GM21529 (cell line): ENCODE data around the gene KCNQ2.

Source experiments
- ATAC-seq: cut with Tn5 transposase; IDR thresholded peaks from one replicate; pipeline ENCODE4 v1.9.1; 2021; ENCODE audit not compliant: unreplicated experiment

The KCNQ2 gene

DNA sequence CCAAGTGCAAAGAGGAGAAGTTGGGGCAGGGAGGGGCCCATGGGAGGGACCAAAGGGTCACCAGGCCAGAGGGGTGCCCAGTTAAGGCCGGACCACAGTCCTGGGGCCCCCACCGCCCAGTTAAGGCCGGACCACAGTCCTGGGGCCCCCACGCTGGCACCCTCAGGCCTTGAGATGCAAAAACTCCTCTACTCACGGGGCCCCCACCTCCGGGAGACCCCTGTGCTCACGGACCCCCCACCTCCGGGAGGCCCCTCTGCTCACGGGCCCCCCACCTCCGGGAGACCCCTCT is 16.9 kb downstream of the KCNQ2 start:
- no peak for ATAC-seq

DNA sequence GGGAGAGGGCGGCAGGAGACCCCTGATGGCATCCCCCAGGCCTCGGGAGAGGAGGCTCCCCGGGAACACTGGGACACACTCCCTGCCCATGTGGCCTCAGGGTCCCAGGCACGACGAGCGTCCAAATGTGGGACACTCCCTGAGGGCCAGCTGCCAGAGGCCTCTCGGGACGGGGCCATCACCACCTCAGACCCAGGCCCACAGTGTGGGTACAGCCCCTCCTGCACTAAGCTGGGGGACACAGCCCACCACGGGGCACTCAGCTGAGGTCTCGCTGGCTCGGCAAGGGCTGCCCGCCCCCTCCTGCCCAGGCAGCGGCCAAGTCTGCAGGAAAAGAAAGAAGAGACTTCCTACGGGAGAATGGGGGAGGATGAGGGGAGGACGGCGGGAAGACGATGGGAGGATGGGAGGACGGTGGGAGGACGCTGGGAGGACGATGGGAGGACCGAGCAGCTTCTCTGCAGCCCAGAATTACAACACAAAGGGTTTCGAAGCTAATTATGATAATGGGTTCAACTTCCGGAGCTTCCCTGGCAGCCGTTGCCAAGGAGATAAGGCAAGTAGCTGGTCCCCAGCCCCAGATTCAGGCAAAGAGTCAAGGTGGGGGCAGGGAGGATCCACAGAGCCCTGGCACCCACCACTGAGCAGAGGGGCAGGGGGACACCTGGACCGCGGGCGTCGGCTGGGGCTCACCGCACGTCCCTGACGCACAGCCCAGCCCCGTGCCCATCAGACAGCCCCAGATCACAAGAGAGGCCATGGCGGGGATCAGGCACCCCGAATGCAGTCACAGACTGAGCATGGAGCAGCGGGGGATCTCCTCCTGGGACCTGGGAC is 17.5 kb downstream of the KCNQ2 start:
- ATAC-seq, result no peak

DNA sequence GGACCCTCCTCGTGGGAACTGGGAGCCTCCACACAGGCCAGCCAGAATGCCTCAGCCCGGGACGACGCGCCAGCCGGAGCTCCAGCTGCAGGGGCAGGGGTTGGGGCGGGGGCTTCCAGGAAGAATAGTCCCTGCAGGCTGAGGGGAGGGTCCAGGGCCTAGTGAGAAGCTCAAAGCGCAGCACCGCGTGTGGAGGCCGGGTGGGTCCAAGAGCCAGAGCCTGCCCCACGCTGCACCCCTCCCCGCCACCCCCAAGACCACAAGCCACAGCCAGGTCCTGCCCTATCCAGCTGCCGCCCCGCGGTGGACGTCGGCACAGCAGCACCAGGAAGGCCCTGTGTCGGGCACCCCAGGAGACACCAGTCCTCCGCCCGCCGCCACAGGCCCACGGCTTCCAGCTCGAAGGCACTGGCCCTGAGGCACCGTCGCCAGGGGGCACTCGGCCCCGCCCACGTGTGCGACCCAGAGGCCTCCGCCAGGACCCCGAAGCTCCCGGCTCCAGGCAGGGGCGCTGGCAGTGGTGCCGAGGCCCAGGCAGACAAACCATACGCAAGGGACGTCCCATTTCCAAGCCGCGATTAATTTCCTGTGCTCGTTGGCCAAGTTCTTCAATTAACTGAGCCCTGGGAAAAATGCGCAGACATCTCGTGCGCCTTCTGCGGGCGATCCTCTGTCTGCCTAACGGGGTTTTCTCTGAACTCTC is 19.5 kb downstream of the KCNQ2 start:
- no peak for ATAC-seq

DNA sequence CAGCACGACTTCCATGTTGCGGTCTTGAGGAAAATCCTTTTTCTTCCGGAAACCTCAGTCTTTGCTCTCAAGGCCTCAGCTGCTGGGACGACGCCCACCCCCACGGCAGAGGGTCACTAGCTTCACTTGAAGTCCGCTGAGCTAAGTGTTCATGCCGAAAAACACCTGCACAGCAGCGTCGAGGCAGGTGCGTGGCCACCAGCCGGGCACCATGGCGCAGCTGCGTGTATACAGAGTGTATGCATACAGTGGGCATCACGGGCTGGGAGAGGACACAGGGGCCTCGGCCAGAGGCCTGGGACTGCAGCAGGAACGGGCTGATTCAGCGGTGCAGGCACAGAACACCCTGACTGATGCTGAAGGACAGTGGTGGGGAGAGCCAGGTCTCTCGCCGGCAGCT is 20.1 kb downstream of the KCNQ2 start:
- no peak for ATAC-seq

DNA sequence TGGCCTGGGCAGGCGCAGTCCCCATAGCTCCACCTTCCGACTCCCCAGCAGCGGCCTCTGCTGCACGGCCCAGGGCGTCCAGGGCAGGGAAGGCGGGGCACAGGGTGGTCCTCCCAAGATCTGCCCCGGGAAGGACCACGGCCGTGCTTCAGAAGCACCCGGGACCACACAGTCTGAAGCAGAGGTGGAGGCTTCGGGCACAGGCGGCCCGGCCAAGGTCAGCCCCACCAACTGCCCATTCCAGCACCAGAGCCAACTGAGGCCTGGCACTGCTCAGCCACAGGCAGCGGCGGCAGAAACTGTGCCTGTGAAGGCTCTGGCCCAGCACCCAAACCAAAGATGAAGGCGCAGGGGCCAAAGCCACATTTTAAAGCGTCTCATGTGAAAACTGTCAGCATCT is 20.6 kb downstream of the KCNQ2 start:
- no peak for ATAC-seq

DNA sequence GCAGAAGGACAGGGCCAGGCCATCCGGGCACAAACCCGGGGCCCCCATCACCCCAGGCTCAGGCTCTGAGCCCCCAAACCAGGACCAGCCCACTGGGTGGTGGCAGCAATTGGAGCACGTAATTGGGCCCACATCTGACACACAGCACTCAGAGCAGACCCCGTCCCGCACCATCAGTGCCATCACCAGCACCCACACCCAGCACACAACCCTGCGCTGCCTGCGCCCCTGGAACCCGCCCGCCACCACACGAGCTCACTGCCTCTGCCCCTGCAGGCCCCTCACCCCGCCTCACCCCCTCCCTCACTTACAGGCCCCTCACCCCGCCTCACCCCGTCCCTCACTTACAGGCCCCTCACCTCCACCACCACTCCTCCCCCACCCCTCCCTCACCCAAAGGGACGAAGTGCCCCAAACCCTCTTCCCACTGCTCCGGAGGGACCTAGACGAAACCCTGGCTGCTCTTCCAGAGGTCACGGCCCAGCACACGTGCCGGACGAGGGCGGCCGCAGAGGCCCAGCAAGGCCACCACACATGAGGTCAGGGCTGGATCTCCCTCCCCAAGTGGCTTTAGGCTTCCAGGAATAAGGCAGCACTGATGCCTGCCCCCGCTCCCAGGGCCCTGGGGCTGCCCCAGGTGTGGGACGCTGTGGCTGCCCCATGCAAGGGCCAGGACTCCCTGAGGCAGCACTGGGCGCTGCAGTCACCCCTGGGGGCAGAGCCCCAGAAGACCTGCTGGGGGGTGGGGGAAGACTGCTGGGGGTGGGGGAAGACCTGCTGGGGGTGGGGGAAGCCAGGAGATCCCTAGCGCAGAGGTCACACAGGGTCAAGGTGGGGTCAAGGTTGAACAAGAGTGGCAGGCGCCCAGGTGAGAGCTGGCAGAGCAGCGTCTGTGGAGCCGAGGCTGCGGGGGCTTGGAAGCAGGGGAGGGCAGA is 22.4 kb downstream of the KCNQ2 start:
- no peak for ATAC-seq

DNA sequence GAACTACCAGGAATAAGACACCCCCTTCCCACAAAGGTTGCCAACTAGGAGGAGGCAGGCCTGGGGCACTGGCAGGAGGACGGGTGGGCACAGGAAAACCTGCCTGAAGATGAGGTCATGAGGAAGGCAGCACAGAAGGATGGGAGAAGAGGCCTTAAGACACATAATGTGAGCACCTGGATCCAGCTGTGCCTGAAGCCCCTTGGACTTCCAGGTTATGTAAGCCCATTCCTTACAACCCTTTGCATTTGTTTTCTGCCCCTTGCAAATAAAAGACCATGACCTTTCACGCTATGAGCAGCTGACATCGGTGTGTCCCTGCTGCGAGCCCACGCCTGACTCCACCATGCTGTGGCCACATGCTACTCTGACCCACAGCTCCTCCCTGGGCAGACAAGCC is 23.4 kb downstream of the KCNQ2 start:
- ATAC-seq, result no peak

DNA sequence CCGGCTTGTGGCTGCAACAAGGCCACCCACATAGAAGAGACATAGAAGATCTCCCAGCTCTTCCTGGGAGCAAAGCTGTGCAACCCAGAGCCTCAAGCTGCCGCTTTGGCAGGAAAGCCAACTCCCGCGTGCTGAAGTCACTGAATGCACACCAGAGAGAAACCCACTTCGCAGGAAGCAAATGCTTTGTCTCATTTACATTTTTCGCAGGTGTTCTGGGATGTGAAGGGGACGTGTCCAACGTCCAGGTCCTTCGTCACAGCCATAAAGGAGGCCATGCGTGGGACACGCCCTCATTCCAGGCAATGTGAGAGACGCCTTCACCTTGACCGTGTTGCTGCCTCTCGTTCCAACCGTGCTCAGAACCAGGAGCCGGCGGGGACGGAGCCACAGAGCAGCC is 24.4 kb downstream of the KCNQ2 start:
- no peak for ATAC-seq

DNA sequence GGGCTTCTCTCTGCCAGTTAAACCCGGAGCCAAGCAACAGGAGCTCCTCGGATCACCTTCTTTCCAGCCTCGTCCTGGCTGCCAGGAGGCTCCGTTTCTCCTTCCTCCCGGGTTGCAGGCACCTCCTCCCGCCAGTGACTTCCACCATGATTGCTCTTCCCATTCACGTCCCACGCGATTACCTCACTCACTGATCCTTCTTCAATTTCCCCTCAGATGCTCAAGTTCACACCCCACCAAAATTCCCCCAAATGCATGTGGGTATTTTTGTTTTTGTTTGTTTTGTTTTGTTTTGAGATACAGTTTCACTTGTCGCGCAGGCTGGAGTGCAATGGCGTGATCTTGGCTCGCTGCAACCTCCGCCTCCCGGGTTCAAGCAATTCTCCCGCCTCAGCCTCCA is 25.1 kb downstream of the KCNQ2 start:
- ATAC-seq, result no peak

DNA sequence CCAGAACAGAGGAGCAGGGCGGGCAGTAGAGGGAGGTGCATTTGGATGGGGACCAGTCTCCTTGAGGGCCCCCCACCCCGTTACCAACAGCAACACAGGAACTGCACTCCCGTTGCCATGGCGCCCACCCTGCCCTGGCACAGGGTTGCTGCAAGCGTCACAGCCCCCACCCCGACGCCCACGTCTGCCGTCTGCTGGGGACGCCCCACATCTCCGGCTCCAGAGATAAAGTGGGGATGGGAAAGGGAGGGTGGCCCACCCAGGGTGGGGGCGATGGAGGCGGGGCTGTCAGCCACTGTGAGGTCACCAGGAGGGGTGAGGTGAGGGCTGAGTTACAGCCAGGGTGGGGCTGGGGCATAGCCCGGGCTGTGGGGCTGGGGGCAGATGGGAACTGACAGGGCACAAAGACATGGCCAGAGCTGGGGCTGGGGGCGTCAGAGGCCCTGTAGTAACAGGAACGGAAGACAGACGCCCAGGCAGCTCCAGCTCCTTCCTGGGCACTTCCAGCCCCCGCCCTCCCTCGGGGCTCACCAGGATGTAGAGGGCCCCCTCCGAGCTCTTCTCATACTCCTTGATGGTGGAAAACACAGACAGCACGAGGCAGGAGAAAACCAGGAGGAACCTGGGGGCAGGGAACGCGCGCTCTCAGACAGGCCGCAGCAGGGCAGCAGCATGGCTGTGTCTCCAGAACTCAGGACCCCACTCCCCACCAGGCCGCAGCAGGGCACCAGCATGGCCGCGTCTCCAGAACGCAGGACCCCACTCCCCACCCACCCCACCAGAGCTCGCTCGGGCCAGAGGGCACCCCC is 26.0 kb downstream of the KCNQ2 start:
- ATAC-seq, result no peak

DNA sequence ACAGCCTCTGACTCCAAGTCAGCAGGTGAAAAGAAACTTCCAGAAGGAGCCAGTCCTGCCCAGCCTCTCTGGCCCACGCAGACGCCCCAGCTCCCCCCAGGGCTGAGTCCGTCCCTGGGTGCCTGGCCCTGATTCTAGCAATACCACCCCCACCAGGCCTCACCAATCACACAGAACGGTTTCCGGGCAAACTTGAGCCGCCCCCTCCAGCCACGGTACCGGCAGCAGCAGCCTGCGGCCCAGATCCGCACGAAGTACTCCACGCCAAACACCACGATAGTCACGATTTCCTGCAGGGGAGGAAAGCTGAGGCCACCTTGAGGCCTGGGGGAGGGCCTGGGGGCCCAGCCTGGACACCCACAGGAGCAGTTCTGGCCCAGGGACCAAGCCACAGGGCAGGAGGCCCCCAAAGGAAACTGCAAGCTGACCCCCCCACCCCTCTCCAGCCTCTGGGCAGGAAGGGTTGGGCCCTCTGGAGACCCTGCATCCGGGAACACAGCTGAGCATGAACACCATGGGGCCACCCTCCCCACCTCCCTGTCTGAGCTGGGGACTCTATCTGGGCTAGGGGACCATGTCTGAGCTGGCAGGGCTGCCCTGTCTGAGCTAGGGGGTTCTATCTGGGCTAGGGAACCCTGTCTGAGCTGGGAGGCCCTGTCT is 27.2 kb downstream of the KCNQ2 start:
- ATAC-seq, result no peak

DNA sequence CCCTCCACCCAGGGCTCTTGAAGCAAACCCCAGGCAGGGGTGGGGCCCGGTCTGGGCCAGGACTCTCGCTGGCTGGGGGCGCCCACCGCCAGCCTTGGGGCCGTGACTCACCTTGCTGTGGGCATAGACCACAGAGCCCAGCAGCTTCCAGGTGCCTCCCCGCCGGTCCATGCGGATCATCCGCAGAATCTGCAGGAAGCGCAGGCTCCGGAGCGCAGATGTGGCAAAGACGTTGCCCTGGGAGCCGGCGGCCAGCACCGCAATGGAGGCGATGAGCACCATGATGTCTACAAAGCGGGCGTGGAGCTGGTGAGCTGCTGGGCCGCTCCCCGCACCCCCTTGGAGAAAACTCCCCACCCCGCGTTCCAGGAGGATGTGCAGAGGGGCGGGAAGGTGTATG is 27.9 kb downstream of the KCNQ2 start:
- ATAC-seq, result no peak

DNA sequence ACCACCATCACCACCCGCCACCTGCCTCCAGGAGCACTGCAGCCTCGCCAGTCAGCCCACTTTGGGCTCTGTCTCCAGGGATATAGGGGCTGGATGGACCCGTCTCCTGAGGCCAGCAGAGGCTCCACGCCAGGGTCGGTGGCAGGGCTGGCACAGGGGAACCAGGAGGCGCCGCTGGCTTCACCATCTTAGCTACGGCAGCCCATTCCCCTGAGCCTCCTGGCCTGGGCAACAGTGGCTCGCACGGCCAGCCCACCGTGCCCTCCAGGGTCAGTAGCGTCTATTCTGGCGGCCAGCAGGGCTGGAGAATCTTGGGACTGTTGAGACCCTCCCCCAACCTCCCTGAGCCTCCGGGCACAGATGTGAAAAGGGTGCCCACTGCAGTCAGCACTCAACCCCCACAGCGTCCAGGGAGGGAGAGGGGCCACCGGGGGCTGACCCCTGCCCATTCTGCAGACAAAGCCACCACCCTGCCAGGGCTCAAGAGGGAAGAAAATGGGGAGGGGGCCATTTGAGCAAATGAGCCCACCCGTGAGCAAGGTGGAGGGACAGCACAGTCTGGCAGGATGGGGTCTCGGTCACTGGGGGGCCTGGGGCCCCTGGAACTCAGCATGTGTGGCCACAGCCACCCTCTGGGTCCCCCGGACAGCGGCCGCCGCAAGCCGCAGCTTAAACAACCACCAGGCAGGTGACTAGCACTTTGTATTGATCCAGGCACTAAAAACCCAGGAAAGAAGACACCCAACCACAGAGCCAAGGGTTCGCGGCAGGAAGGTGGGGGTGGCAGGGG is 28.7 kb downstream of the KCNQ2 start:
- no peak for ATAC-seq

DNA sequence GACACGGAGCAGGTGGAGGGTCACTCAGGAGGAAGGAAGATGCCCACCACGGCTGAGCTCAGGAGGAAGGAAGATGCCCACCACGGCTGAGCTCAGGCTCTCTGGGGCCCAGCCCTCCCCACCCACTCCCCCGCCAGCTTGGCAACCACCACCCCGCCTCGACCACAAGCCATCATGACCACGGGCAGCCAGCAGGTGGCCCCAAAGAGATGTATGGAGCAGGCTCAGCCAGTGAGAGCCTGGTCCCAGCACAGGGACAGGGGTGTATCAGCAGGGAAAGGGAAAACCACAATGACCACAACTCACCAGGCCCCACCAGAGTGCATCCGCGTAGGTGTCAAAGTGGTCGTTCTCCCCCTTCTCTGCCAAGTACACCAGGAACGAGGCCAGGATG is 30.4 kb downstream of the KCNQ2 start:
- no peak for ATAC-seq

DNA sequence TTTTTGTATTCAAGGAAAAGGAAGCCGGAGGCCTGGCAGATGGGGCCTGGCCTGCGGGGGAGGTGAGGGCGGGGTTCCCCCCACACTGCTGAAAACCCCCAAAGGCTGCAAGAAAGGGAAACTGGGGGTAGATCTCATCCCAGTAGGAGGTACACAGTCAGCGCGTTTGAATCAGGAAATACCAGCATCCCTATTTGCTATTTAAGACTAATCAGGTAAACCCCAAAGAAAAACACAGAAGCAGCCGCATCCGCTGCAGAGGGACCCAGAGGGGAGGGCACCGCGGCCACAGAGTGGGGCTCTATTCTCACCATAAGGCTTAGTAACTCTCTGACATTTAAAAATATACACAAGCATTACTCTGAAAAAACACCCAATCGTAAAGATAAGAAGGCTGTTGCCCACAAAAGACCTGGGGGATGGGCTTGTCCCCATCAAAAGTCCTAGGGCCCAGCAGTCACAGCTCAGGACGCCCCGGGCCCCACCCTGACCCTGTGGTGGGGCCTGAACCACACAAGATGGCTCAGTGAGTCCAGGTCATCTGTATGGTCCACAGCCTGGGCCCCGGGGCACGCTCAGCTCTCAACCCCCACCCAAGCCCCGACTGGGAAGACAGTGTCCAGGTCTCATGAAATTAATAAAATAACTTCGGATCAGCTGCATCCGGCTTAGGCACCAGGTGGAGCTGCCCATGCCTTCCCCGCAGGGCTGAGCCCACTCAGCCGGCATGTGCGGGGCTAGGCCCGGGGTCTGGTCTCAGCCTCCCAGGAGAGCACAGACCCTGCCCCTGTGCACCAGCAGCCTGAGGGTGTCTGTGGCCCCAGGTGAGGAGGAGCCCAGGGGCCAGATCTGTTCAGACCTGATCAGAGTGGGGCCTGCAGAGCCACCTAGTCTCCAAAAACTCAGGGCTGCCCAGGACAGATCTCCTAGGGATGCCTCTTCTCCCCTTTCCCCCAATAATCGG is 31.0 kb downstream of the KCNQ2 start:
- ATAC-seq, result no peak

DNA sequence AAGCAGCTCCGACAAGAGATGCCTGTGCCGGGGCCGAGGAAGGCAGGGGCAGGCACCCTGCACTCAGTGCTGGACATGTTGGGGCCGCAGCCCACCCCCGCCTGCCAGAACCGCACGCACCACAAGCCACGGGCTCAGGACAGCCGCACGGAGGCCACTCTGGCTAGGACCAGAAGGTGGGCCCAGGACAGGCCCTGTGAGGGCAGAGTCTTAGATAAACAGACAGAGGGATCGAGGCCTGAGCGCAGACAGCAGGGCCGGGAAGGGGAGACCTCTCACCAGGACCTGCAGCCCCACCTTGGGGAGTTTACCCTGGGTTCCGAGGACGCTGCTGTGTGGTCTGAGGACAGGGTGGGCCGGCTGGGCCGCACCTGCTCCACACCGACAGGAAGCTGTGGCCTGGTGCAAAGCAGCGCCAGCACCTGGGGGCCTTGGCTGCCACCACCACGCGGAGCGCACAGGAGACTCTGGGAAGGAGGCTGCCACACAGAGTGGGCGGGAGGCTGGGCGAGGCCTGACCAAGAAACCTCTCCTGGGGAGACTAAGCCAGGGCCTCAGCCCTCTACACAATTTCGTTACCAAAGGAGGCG is 32.0 kb downstream of the KCNQ2 start:
- ATAC-seq, result no peak

DNA sequence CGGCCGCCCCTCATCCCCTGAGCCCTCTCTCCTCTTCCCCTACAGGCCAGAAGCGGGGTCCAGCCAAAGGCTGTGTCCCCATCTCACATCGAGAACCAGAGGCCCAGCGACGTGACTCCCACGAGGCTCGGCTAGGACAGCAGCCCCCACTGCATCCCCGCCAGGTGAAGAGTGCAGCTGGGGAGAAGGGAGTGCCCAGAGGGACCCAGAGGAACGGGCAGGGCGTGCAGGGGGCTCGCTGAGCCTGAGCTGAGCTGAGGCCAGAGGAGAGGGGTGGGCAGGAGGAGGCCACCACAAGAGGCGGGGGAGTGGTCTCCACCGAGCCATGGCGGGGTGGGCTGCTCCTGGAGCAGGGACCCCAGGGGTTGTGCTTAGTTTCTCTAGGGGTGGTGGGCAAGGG is 32.6 kb downstream of the KCNQ2 start:
- ATAC-seq, result no peak

DNA sequence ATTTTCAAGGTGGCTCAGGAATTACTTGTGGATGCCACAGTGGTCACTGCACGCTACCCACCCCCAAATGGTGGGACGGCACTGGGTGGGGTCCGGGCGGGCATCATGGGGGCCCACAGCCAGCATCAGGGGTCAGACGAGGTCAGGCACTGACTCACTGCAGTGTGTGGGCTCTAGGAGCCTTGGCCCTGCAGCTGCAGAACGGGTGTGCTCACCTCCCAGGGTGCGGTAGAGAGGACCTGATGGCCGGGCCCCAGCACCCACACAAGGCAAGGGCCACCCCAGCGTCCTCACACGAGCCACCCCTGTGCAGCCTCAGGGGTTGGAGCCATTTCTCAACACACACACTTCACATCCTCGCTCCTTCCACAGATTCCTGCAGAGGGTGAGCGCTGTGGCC is 34.3 kb downstream of the KCNQ2 start:
- ATAC-seq, result no peak
